NCI-H82 (cell line): ENCODE data around the gene HLA-DQA2.
A peak's percentile ranks its signal among the peaks of the same experiment; 100 is the strongest.
"Not testable (repeated sequence)": the region's sequence is repeated elsewhere in the genome, so short reads cannot be mapped to it uniquely, and the experiment has no call there.

Experiments
- DNase-seq: peaks from one replicate; lab custom pipeline; 2025; lab: John Stamatoyannopoulos, UW

HLA-DQA2 gene

DNA sequence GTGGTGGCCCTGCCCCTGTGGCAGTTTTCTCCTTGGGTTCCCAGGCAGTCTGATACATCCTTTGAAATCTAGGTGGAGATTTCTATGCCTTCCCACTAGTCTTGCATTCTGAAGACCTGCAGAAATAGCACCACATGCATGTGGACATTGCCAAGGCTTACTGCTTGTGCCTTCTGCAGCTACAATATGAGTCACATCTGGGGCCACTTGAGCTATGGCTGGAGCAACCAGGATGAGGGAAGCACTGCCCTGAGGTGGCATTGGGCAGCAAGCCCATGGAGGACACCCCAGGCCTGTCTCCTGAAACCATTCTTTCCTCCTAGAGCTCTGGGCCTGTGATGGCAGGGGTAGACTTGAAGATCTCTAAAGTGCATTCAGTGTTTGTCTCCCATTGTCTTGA lies 37.8 kb downstream of the HLA-DQA2 start:
- no peak for DNase-seq

DNA sequence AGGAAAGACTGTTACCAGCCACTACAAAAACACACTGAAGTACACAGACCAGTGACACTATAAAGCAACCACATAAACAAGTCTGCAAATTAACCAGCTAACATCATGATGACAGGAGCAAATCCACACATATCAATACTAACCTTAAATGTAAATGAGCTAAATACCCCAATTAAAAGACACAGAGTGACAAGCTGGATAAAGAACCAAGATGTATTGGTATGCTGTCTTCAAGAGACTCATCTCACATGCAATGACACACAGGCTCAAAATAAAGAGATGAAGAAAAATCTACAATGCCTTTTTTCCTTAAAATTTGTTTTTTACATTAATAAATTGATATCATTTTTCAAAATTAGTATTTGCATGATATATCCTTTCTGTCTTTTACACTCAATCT lies 41.7 kb downstream of the HLA-DQA2 start:
- DNase-seq = not testable (repeated sequence)

DNA sequence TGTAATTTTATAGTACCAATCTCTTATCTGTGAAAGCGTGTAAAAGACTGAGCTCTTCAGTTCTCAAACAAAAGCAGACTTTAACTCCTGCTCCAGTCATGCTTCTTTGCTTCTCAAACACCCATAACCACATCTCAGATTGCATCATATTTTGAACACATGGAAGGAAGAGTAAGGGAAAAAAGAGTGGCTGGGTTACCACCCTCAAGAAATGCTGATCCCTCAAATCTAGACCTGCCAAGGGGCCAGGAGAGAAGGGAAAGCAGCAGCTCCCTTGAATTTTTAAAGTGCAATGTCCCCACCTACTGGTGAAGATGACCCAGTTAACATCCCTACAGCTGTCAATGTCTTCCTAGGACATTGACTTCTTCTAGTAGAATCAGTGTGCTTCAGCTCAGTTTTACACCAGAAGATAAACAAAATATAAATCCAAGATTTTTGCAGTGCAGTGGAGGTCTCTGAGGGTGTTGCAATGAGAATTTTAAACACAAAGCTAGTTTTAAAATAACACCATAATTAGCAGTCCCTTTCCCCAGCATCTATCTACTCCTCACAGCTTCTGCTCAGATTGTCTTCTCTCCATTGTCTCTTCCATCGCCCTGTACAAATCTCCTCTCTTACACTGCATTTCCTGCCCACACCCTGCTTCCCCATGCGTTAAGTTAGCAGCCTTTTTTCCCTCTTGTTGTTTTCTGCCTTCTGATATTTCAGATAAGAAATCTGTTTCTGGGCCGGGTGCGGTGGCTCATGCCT lies 44.8 kb downstream of the HLA-DQA2 start:
- DNase-seq = peak; percentile 76

DNA sequence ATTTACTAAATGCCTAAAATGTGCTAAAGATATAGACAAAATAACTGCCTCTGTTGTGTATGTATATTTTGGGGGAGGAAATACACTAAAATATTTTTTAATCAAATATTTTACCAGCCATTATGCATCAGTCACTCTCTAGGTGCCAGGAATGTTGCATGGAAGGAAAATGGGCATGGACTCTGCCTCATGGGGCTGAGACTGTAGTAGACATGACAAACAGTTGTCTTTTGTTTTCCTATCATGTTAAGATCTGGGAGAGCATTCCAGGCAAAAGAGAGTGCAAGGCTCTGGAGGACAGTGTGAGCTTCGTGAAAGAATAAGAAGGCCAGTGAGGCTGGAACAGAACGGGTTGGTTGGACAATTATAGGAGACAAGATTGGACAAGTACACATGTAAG lies 49.1 kb downstream of the HLA-DQA2 start:
- no peak for DNase-seq

DNA sequence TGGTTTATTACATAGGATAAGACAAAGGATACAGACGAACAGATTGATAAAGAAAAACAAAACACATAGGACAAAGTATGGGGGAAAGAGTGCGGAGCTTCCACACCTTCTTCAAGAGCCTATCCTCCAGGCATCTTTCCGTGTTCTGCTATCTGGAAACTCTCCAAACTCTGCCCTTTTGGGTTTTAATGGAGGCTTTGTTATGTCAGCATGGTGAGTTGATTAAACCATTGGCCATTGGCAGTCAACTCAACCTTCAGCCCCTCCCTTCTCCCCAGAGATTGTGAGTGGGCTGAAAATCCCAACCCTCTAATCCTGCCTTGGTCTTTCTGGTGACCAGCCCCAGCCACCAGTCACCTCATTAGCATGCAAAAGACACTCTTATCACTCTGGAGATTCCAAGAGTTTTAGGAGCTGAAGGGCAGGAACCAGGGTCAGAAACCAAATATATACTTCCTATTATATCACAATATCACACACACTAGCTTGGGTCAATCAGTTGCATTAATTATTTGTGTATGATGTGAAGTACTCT lies 51.8 kb downstream of the HLA-DQA2 start:
- DNase-seq = no peak

DNA sequence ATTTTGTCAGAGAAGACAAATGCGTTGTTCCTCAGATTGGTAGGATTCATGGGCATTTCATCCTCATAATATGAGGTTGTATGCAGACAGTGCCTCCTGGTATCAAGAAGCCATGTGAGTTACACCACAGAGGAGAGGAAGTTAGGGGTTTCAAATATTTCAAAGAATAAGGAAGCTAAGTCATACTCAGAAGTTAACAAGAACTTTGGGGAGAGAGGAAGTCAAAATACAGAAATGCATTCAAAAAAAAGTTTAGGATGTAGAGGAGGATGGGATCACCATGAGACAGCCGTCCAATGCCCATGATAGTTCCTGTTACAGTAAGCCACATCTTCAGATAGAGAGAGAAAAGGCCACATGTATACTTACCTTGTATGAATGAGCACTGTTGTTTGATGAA lies 53.3 kb downstream of the HLA-DQA2 start:
- DNase-seq = no peak
